Activated CD4-positive, alpha-beta T cell treated with anti-CD3 and anti-CD28 coated beads for 36 hours (primary cell): ENCODE measurements around the gene ADAMTS2. TPM values are rescaled to one million over a fixed set of nuclear protein-coding genes. Genes with fewer than 3 reads are reported as not detected.
A peak's percentile ranks its signal among the peaks of the same experiment; 100 is the strongest.

Experiments
- ATAC-seq: fragments of 200-7000 bp; cut with Tn5 transposase; one replicate; pipeline ENCODE4 v1.10.0; 2021; ENCODE audit warnings: mild to moderate bottlenecking, moderate library complexity
- CTCF ChIA-PET: fragments of 350-600 bp; sonication (Branson Sonifier 250); formaldehyde crosslinking; loops from one replicate; lab custom pipeline; 2021; ENCODE audit warnings: antibody characterized with exemption; lab: Charles Lee
- POLR2A ChIA-PET: fragments of 350-600 bp; sonication (Branson Sonifier 250); formaldehyde crosslinking; loops from one replicate; lab custom pipeline; 2021; ENCODE audit warnings: antibody characterized with exemption, inconsistent platforms; lab: Charles Lee
- DNase-seq: peaks from one replicate; pipeline ENCODE4 v3.0.0-alpha.2; 2020
- H3K27ac Mint-ChIP-seq: one replicate; pipeline ENCODE4 v1.8.0; 2021; ENCODE audit warnings: mixed read lengths
- H3K27me3 Mint-ChIP-seq: one replicate; pipeline ENCODE4 v1.8.0; 2021; ENCODE audit warnings: mixed read lengths
- H3K36me3 Mint-ChIP-seq: one replicate; pipeline ENCODE4 v1.8.0; 2021; ENCODE audit warnings: low read depth, mixed read lengths
- H3K4me1 Mint-ChIP-seq: one replicate; pipeline ENCODE4 v1.8.0; 2021; ENCODE audit warnings: mixed read lengths
- H3K4me3 Mint-ChIP-seq: one replicate; pipeline ENCODE4 v1.8.0; 2021; ENCODE audit warnings: mild to moderate bottlenecking, moderate library complexity, mixed read lengths
- H3K9me3 Mint-ChIP-seq: one replicate; pipeline ENCODE4 v1.8.0; 2021; ENCODE audit warnings: low read depth, mixed read lengths
- intact Hi-C, 2 experiments: fragments of 100-400 bp; cut with DNase I in 1 of 2; cut with micrococcal nuclease in 1 of 2; formaldehyde crosslinking; loops; one replicate each; pipeline versions ENCODE4 v1.14.2 to v1.15.1; 2022 to 2024; cut with DNase I, micrococcal nuclease
- total RNA-seq, 2 experiments: library from RNA; stranded (reverse); gene quantifications; one replicate each; pipeline ENCODE4 v1.2.3, GENCODE V29; 2021

ADAMTS2 gene
- total RNA-seq, 2 experiments from 2014 or later: not detected

DNA sequence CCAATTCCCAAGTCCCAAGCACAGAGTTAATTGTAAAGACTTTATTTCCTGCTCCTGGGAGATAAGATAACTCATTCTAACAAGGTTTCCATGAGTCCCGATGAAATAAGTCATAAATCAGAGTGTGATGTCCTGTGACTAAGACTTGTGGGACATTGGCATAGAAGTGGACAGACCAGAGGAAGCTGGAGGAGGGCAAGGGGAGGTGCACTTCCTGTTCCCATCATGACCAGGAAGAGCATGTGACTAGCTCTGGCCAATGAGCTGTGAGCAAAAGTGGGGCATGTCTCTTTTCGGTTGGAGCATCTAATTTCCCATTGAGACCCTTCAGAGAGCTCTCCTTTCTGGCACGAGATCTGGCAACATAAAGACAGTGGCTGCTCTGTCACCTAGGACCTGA lies 184.7 kb downstream of the ADAMTS2 start:
- Mint-ChIP-seq H3K27me3 (no peaks in the 10 kb centered on the region), H3K4me1 (no peaks in the 10 kb centered on the region), H3K4me3 (no peak overlapping the region), H3K36me3 (no peaks in the 10 kb centered on the region), H3K27ac (no peak overlapping the region), H3K9me3 (no peaks in the 10 kb centered on the region)
- CTCF ChIA-PET: no interaction called here
- DNase-seq: no peak
- POLR2A ChIA-PET: no interaction called here
- ATAC-seq: peak; percentile 26
- intact Hi-C loops: loop anchor here in 1 of 2 experiments (10.0 kb wide), 1 partner anchor 514 kb away; no protein-coding TSS in a partner anchor

DNA sequence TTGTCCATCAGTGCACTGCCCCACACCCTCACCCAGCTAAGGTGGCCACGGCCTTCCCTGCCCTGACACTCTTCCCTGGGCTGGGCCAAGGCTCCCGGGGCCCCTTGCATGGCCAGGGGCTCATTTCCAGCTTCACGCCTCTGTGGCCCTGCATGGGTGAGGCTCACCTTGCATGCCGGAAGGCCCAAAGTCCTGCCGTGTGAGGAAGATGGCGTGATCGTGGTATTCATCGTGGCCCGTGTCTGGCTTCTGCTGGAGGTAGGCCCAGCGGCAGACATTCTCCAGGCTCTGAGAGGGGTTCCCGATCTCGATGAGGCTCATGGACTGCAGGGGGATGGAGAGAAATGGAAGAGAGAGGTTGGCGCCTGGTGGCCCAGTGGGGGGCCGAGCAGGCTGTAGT lies 186.7 kb downstream of the ADAMTS2 start:
- Mint-ChIP-seq H3K9me3 (no peaks in the 10 kb centered on the region), H3K4me1 (no peaks in the 10 kb centered on the region), H3K27ac (no peak overlapping the region), H3K27me3 (no peaks in the 10 kb centered on the region), H3K36me3 (no peaks in the 10 kb centered on the region), H3K4me3 (no peak overlapping the region)
- intact Hi-C loops: no loop called here
- CTCF ChIA-PET: no interaction called here
- POLR2A ChIA-PET: no interaction called here
- DNase-seq (no peak), ATAC-seq (no peak)

DNA sequence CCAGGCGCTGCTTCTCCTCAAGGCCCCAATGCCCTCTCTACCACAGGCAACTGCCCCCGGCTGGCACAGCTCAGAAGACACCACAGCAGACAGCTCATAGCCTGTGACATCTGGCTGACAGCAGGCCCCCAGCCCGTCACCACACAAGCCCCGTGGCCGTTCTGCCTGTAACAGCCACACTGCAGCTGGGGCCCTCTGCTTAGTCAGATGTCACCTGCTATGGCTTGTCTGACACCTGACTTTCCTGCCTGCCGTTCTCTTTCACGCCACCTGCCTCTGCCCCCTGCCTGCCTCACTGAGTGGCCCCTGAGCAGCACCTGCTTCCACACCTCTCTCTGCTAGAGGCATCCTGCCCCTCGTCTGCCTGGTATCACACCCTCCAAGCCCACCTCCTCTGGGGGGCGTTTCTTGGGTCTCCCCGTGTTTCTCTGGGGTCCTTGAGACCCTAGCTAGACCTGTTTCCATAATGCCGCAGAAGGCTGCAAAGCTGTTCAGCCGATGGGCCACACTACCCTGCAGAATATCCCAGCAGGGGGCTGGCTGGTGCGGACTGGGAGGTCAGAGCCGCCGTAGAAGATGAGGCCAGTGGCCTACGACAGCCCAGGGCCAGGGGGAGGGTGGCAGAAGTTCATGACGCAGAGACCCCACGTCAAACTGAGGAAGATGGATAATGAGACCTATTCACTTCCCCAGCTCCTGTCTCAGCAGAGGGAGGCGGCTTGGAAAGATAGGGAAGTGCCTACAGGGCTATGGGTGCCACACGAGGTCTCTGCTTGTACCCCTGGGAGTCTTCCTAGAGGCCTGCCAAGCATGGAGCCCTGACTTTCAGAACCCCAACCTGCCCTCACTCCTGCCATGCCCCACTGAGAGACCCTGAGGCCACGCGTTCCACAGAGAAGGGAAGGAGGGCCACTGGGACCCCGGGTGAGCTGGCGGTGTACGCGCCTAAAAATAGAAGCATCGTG lies 190.0 kb downstream of the ADAMTS2 start:
- H3K9me3 Mint-ChIP-seq: no peaks in the 10 kb centered on the region
- CTCF ChIA-PET: interaction anchor here (0.6 to 0.8 kb wide), 3 partner anchors 130 to 705 kb away, joined by 3 to 4 read pairs (median 3); no protein-coding TSS in a partner anchor

DNA sequence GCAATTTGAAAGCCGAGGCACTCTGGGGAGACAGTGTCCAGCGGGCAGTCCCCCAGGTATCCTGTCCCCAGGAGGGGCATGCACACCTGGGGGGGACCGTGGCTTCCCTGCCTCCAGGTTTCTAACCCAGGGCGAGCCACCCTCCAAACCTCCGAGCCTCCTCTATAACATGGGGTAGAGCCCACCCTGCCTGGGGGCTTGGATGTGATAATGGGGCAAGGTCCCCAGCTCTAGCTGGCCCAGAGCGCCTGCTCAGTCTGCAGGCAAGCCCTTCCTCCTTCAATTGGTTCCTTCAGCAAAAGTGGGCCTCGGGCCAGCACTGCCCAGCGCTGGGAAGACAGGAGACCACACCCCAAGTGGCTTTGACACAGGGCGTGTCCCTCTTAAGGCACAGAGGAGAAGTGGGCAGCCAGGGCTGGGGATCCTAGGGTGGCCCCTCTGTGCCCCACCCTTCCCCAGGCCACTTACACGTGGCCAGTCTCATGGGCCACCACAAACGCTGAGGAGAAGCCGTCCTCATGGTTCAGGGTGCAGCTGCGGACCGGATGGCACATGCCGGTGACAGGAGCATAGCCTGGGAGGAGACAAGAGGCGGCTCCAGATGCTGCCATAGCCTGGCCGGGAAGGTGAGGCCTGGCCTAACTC lies 190.8 kb downstream of the ADAMTS2 start:
- DNase-seq (no peak), ATAC-seq (no peak)
- Mint-ChIP-seq H3K36me3 (no peaks in the 10 kb centered on the region), H3K4me3 (no peak overlapping the region), H3K27me3 (no peaks in the 10 kb centered on the region), H3K9me3 (no peaks in the 10 kb centered on the region), H3K4me1 (no peaks in the 10 kb centered on the region), H3K27ac (no peak overlapping the region)
- CTCF ChIA-PET: interaction anchor here (0.6 to 0.8 kb wide), 3 partner anchors 130 to 706 kb away, joined by 3 to 4 read pairs (median 3); no protein-coding TSS in a partner anchor
- intact Hi-C loops: no loop called here
- POLR2A ChIA-PET: no interaction called here

More for the DNA sequence above, 190.0 kb downstream of the ADAMTS2 start:
- Mint-ChIP-seq H3K36me3 (no peaks in the 10 kb centered on the region), H3K27ac (no peak overlapping the region), H3K27me3 (no peaks in the 10 kb centered on the region), H3K4me1 (no peaks in the 10 kb centered on the region), H3K4me3 (no peak overlapping the region)
- POLR2A ChIA-PET: no interaction called here
- intact Hi-C loops: no loop called here
- DNase-seq (peak; percentile 38), ATAC-seq (peak; percentile 49)

DNA sequence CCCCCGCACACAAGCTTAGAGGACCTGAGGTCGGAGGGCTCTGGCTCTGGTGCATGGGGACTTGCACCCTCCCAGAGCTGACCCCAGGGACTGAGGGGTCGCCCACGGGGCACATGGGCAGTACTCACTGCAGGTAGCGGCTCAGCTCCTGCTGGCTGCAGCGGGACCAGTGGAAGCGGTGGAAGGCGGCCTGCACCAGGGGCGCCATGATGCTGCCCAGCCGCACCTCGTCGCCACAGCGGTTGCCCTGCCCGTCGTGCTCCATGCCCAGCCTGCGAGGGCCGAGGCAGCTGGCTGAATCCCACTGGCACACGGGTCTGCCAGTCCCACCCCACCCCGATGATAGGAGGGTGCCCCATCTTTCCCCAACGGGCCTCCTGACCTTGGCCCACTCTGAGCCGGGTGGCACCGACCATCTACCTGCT lies 191.3 kb downstream of the ADAMTS2 start:
- Mint-ChIP-seq H3K4me3 (no peak overlapping the region), H3K9me3 (no peaks in the 10 kb centered on the region), H3K27ac (no peak overlapping the region), H3K27me3 (no peaks in the 10 kb centered on the region), H3K36me3 (no peaks in the 10 kb centered on the region), H3K4me1 (no peaks in the 10 kb centered on the region)
- ATAC-seq: no peak
- intact Hi-C loops: no loop called here
- CTCF ChIA-PET: no interaction called here
- POLR2A ChIA-PET: no interaction called here
- no peak for DNase-seq

DNA sequence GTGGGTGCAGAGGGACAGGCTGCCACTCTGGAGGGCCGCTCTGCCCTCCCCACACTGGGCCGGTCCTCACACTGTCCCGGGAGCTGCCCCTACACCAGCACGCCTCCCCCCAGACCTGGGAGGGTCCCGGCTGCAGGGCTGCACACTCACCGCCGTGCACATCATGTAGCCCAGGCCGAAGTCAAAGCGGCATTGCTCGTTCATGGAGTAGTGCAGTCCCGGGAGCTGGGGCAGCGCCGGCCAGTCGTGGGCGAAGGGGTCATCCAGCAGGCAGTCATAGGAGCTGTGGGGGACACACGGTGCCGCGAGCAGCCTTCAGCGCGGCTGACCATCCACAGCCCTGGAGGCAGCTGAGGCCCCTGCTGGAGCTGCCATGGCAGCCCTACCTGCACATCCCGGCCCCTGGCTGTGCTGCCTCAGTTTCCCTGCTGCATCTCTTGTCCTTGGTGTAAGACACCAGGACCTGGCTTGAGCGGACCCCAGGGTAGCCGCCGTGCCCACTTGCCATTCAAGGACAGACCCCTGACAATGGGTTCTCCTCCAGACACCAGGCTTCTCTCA lies 191.8 kb downstream of the ADAMTS2 start:
- Mint-ChIP-seq H3K4me3 (no peak overlapping the region), H3K9me3 (no peaks in the 10 kb centered on the region), H3K27me3 (no peaks in the 10 kb centered on the region), H3K4me1 (no peaks in the 10 kb centered on the region), H3K27ac (no peak overlapping the region), H3K36me3 (no peaks in the 10 kb centered on the region)
- ATAC-seq: no peak
- intact Hi-C loops: no loop called here
- POLR2A ChIA-PET: no interaction called here
- CTCF ChIA-PET: no interaction called here
- no peak for DNase-seq

DNA sequence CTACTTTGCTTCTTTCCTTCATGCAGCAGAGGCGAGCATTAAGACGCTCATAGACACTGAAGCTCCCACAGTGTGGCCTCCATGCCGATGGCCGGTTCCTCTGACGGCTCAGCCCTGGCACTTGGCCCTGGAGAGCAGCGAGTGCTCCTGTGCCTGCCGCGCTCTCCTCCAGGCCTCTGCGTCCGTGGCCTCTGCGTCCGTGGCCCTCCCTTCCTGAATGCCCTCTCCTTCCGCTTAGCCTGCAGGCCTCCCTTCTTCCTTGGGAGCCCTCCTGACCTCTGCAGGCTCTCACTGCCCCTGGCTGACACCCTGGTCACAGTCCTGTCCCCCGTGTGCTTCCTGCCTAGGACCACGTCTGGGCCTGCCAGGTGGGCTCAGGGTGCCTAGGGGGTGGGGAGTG lies 192.3 kb downstream of the ADAMTS2 start:
- DNase-seq (no peak), ATAC-seq (no peak)
- no peaks in the 10 kb centered on the region for H3K4me1 Mint-ChIP-seq
- H3K27me3 Mint-ChIP-seq: no peaks in the 10 kb centered on the region
- intact Hi-C loops: no loop called here
- no peaks in the 10 kb centered on the region for H3K36me3 Mint-ChIP-seq
- ChIA-PET CTCF (no interaction called here), POLR2A (no interaction called here)
- no peak overlapping the region for H3K4me3 Mint-ChIP-seq
- no peaks in the 10 kb centered on the region for H3K9me3 Mint-ChIP-seq
- H3K27ac Mint-ChIP-seq: no peak overlapping the region

DNA sequence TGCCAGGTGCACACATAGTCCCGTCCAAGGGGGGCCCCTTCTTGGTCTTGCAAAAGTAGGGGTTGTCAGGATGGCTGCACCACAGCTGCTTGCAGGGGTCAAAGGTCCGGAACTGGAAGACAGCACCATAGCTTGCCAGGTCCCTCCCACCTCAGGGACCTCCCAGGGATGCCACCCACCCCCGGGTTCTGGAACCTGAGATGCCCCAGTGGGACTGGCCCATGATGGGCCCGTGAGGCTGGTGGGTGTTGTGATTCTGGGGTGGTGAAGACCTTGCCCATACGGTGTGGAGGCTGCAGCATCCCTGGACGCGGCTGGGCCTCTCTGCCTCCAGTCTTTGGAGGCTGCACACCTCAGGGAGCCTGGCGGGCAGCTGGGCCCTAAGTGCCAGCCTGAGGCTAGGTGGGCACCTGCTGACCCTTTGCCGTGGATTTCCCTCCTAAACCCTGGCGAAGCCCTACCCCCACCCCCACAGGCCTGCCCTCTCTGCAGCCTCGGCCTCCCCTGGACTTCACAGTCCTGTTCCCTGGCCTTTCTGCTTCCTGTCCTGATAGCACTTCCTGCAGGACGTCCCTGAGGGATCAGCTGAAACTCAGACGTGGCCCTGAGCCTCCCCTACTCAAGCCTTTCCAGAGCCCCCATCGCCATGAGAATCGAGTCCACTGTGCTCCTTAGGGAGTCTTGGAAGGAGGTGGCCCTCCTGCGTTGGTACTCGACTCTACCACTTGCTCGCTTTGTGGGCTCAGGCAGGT lies 192.9 kb downstream of the ADAMTS2 start:
- ChIA-PET POLR2A (no interaction called here), CTCF (no interaction called here)
- Mint-ChIP-seq H3K27me3 (no peaks in the 10 kb centered on the region), H3K9me3 (no peaks in the 10 kb centered on the region), H3K27ac (no peak overlapping the region), H3K36me3 (no peaks in the 10 kb centered on the region), H3K4me3 (no peak overlapping the region), H3K4me1 (peaks cover 3% of the 10 kb centered on the region)
- DNase-seq: no peak
- no peak for ATAC-seq
- intact Hi-C loops: no loop called here

DNA sequence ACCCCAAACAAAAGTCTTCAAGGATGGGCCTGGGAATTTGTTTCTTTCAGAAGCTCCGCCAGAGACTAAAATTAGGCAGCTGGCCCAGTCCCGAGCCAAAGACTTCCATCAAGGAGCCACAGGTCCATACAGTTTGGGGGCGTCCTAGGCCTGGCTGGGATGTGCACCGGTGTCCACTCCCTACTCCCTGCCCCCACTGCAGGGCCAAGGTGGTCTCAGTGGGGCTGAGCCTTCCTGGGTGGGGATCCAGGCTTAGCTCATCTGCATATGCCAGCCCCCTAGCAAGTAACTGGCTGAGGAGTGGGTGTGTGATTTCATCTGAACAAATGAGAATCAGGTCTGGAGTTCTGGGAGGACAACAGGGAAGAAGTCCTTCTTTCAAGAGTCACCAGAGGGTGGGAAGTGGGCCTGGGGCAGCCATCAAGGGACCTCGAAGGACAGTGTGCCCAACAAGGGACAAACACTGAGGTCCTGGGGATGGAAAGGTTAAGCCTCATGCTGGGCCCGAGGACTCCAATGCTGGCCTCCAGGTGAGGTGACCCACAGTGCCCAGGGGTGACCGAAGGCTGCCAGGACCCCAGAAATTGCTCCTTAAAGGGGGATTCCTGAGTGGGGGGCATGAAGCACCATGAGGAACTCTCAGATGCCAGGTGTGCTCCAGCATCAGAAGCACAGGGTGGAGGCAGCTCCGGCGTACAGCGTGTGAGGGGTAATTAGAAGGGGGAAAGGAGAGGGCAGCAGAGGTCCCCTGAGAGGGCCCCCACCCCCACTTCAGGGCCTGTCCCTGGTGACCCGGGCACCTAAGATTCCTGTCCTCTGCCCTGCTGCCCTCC lies 193.8 kb downstream of the ADAMTS2 start:
- no peak overlapping the region for H3K27ac Mint-ChIP-seq
- ChIA-PET CTCF (no interaction called here), POLR2A (no interaction called here)
- no peak overlapping the region for H3K4me3 Mint-ChIP-seq
- H3K9me3 Mint-ChIP-seq: no peaks in the 10 kb centered on the region
- peaks cover 5% of the 10 kb centered on the region for H3K4me1 Mint-ChIP-seq
- H3K36me3 Mint-ChIP-seq: no peaks in the 10 kb centered on the region
- intact Hi-C loops: no loop called here
- H3K27me3 Mint-ChIP-seq: no peaks in the 10 kb centered on the region
- ATAC-seq (no peak), DNase-seq (no peak)

DNA sequence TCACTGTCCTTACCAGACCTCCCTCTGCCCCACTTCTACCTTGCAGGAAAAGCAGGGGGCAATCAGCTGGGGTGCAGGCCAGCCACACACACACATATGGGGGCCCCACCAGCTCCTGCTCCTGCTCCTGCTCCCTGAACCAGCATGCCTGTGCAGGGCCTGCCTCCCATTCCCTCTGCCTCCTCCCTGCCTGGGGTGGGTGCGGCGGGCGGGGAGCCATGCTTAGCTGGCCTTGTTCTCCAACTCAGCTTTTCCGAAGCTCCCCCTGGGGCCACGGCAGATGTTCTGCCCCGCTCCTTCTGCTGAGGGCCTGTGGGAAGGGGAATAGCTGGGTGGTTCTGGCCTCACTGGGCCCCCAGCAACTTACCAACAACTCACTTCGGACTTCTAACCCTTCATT lies 195.2 kb downstream of the ADAMTS2 start:
- Mint-ChIP-seq H3K4me3 (no peak overlapping the region), H3K36me3 (no peaks in the 10 kb centered on the region), H3K4me1 (peaks cover 19% of the 10 kb centered on the region), H3K9me3 (no peaks in the 10 kb centered on the region), H3K27ac (no peak overlapping the region), H3K27me3 (no peaks in the 10 kb centered on the region)
- ChIA-PET CTCF (no interaction called here), POLR2A (no interaction called here)
- DNase-seq: no peak
- no peak for ATAC-seq
- intact Hi-C loops: no loop called here
